Mesodermal cell (in vitro differentiated cells): ENCODE results near the gene PTMA. TPM values are rescaled to one million over a fixed set of nuclear protein-coding genes. Genes with fewer than 3 reads are reported as not detected.
"Not testable (repeated sequence)": the region's sequence is repeated elsewhere in the genome, so short reads cannot be mapped to it uniquely, and the experiment has no call there.

Experiments used
- H3K27ac ChIP-seq: 2 replicates; pipeline ENCODE4 v1.7.0; 2013; ENCODE audit warnings: mild to moderate bottlenecking, low read depth, low read length, moderate library complexity; ENCODE audit not compliant: severe bottlenecking
- H3K36me3 ChIP-seq: 2 replicates; pipeline ENCODE4 v1.7.1; 2013; ENCODE audit warnings: mild to moderate bottlenecking, low read length, moderate library complexity; ENCODE audit not compliant: control insufficient read depth, insufficient read depth
- H3K4me1 ChIP-seq: one replicate; pipeline ENCODE4 v1.7.1; 2013; ENCODE audit warnings: mild to moderate bottlenecking, low read length; ENCODE audit not compliant: insufficient read depth, control insufficient read depth, poor library complexity, severe bottlenecking
- H3K4me3 ChIP-seq: 2 replicates; pipeline ENCODE4 v1.7.0; 2013; ENCODE audit warnings: low read length, control low read depth, mild to moderate bottlenecking; ENCODE audit not compliant: insufficient read depth, poor library complexity, severe bottlenecking; ENCODE audit errors: extremely low read depth
- H3K9me3 ChIP-seq: 2 replicates; pipeline ENCODE4 v1.7.1; 2013; ENCODE audit warnings: mild to moderate bottlenecking, low read length, moderate library complexity; ENCODE audit not compliant: control insufficient read depth
- WGBS, 2 experiments: methylation state at CpG; one replicate each; pipeline ENCODE4 v1.1.5; 2013; ENCODE audit warnings: missing lambda C conversion rate in 2 of 2; ENCODE audit not compliant: insufficient coverage in 2 of 2; 5-methylcytosine and 5-hydroxymethylcytosine counted together
- polyA plus RNA-seq, 2 experiments: library from polyadenylated mRNA; stranded (reverse); fragments of 50-300 nt; gene quantifications; one replicate each; pipeline ENCODE4 v1.2.3, GENCODE V29; 2013

The PTMA gene, protein sequence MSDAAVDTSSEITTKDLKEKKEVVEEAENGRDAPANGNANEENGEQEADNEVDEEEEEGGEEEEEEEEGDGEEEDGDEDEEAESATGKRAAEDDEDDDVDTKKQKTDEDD
- 986 TPM for polyA plus RNA-seq (2013, experiment 1 of 2)
- polyA plus RNA-seq (2013, experiment 2 of 2), result 1,146 TPM

DNA sequence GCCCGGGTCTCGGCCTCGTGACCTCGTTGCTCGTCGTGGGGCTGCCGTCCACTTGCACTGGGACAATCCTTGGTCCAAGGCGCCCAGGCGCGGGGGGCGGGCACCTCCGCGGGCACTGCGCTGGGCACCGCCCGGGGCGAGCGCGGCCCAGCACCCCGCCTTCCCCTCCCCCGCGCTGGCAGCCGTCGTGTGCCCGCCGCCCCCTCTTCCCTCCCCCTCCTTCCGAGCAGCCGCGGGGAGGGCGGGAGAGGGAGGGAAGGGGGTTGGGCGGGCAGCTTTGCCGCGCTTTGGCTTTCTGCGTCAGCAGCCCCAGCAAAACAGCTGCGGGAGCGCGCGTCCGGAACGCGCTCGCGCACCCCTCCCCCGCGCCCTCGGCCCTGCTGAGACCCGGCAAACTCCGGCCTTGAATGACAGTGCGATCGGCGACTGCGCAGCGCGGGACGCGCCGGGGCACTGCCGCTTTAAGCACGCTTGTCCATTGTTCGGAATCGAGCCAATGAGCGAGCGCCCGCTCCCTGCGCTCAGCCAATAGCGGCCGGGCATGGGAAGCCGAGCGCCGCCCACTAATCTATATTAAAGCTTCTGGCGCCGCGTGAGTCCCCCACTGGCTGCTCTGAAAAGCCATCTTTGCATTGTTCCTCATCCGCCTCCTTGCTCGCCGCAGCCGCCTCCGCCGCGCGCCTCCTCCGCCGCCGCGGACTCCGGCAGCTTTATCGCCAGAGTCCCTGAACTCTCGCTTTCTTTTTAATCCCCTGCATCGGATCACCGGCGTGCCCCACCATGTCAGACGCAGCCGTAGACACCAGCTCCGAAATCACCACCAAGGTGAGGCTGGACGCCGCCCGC, at the start of gene PTMA:
TSS of gene PTMA (plus strand) at position 599 of the 846 bp plus-strand sequence. CDS start at position 781, 182 bp downstream.
- H3K4me3 ChIP-seq, result peak within 1 kb of the TSS; percentile 97
- H3K36me3 ChIP-seq, result peaks cover 31% of the 10 kb centered on the region
- no peaks in the 10 kb centered on the region for H3K9me3 ChIP-seq
- peak within 1 kb of the TSS; percentile 99 for H3K27ac ChIP-seq
- peaks cover 6% of the 10 kb centered on the region for H3K4me1 ChIP-seq
- WGBS, 2 experiments, result 0% methylated on average over 67 to 77 of the region's 97 CpGs

DNA sequence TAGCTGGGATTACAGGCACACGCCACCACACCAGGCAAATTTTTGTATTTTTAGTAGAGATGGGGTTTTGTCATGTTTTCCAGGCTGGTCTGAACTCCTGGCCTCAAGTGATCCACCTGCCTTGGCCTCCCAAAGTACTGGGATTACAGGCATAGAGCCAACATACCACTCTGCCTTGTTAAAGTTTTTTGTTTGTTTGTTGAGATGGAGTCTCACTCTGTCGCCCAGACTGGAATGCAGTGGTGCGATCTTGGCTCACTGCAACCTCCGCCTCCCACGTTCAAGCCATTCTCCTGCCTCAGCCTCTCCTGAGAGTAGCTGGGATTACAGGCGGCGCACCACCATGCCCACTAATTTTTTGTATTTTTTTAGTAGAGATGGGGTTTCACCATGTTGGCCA, 48.3 kb upstream of the PTMA start:
- not testable (repeated sequence) for H3K4me3 ChIP-seq, H3K9me3 ChIP-seq, H3K4me1 ChIP-seq, H3K36me3 ChIP-seq, H3K27ac ChIP-seq
- WGBS, 2 experiments, result 97 to 100% methylated on average over 4 to 7 of the region's 7 CpGs

DNA sequence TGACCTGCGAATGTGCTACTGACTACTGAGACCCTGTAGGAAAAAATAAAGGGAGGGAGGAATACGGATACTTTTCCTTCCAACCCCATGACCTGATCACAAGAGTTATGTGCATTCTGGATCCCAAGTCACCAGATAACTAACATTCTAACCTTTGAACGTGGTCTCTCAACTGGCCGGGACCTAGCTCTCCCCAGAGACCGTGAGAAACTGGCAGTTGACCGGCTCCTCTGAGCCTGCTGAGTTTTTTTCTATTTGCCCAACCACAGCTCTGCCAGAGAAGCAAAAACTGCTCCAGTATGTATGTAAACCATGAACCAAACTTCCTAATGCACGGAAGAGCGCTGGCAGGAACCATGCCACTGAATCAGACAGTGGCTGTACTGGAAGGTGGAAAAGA, 47.5 kb upstream of the PTMA start:
- WGBS, 2 experiments, result 94 to 98% methylated on average over 6 to 7 of the region's 8 CpGs
- Histone ChIP-seq H3K9me3 (peaks cover 8% of the 10 kb centered on the region), H3K27ac (no peak overlapping the region), H3K4me3 (no peak overlapping the region), H3K36me3 (no peaks in the 10 kb centered on the region), H3K4me1 (peaks cover 14% of the 10 kb centered on the region)

DNA sequence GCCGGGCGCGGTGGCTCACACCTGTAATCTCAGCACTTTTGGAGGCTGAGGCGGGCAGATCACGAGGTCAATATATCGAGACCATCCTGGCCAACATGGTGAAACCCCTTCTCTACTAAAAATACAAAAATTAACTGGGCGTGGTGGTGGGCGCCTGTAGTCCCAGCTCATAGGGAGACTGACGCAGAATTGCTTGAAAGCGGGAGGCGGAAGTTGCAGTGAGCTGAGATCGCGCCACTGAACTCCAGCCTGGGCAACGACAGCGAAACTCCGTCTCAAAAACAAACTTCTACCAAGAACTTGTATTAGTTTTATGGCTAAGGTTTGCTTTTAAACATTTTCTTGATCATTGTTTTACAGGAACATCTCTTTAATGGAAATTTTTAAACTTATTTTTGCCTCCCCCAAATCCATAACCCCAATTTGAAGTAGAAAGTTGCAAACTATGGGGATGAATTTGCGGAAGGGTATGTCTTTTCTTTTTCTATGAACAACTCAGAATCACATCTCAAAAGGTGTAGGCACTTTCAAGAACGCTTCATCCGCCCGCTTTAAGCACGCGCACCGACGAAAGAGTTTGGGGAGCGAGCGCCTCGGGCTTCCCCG, 46.8 kb upstream of the PTMA start:
- peaks cover 16% of the 10 kb centered on the region for H3K4me1 ChIP-seq
- peak overlapping the region; percentile 59 for H3K27ac ChIP-seq
- no peaks in the 10 kb centered on the region for H3K36me3 ChIP-seq
- whole genome bisulfite sequencing, 2 experiments, result 71% methylated on average over 24 to 27 of the region's 28 CpGs
- no peak overlapping the region for H3K4me3 ChIP-seq
- H3K9me3 ChIP-seq, result peaks cover 8% of the 10 kb centered on the region

- 22 to 27% methylated on average over 69 to 84 of the region's 87 CpGs for WGBS, 2 experiments
- peak overlapping the region; percentile 11 for H3K4me3 ChIP-seq
- peaks cover 8% of the 10 kb centered on the region for H3K9me3 ChIP-seq
- H3K27ac ChIP-seq, result peak overlapping the region; percentile 59
- no peaks in the 10 kb centered on the region for H3K36me3 ChIP-seq
- peaks cover 23% of the 10 kb centered on the region for H3K4me1 ChIP-seq
Observed at GRCh38 chr2:231662028-231662810, 46.1 kb upstream of the PTMA start.

GRCh38 chr2:231662811-231663457, 45.4 kb upstream of the PTMA start:
- H3K4me3 ChIP-seq, result no peak overlapping the region
- no peaks in the 10 kb centered on the region for H3K36me3 ChIP-seq
- peaks cover 8% of the 10 kb centered on the region for H3K9me3 ChIP-seq
- H3K4me1 ChIP-seq, result peaks cover 30% of the 10 kb centered on the region
- 96 to 98% methylated on average over 34 of the region's 34 CpGs for WGBS, 2 experiments
- peak overlapping the region; percentile 29 for H3K27ac ChIP-seq

GRCh38 chr2:231663458-231664212, 44.7 kb upstream of the PTMA start:
- peaks cover 30% of the 10 kb centered on the region for H3K4me1 ChIP-seq
- H3K9me3 ChIP-seq, result peaks cover 8% of the 10 kb centered on the region
- WGBS, 2 experiments, result 90 to 95% methylated on average over 27 of the region's 27 CpGs
- no peak overlapping the region for H3K4me3 ChIP-seq
- H3K36me3 ChIP-seq, result no peaks in the 10 kb centered on the region
- no peak overlapping the region for H3K27ac ChIP-seq

GRCh38 chr2:231664727-231665126, 43.6 kb upstream of the PTMA start:
- no peak overlapping the region for H3K27ac ChIP-seq
- no peak overlapping the region for H3K4me3 ChIP-seq
- 91 to 98% methylated on average over 8 of the region's 8 CpGs for WGBS, 2 experiments
- no peaks in the 10 kb centered on the region for H3K36me3 ChIP-seq
- H3K9me3 ChIP-seq, result peaks cover 8% of the 10 kb centered on the region
- H3K4me1 ChIP-seq, result peaks cover 30% of the 10 kb centered on the region

DNA sequence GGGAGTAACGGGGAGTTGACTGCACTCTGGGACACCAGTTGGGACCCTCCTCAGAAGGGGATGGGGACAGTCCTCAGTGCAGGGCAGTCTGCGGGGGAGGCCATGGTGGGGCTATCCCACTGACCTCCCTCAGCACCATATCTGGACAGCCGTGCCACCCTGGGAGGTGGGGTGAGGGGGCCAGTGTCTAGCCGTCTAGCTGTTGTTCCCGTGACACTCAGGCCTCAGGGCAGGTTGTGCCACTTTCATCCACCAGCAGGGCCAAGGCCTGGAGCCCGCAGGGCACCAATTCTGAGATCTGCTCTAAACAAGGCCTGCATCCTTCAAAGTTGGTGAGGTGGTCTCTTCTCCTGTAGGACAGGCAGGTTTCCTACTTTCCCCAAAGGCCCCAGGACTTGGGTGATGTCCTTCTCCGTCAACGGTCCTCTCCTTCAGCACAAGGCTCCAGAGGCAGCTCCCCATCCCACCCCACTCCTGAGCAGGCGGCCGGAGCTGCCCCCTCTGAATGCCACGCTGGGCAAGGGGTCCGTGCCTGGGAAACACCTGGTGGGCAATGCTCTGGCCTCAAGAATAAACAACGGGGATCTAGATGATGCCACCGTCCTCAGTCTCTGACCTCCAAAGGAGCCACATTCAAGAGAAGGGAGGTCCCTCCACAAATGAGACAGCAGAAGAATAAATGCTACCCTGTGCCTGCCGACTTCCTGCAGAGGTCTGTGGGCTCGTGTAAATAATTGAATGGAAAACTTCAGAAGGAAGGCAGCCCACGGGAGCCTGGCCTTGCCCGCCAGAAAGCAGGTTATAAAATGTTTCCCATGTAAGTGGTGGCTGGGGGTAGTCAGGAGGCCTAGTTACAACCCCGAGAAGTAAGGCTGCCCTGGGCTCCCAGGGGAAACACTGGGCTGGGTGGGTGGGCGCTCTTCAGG, 42.8 kb upstream of the PTMA start:
- H3K36me3 ChIP-seq, result no peaks in the 10 kb centered on the region
- 75 to 78% methylated on average over 14 to 17 of the region's 20 CpGs for WGBS, 2 experiments
- H3K9me3 ChIP-seq, result peaks cover 8% of the 10 kb centered on the region
- no peak overlapping the region for H3K4me3 ChIP-seq
- peak overlapping the region; percentile 99 for H3K27ac ChIP-seq
- H3K4me1 ChIP-seq, result peaks cover 30% of the 10 kb centered on the region
